Measurements from ENCODE around the gene NEO1.
A peak's percentile ranks its signal among the peaks of the same experiment; 100 is the strongest.
"Not testable (repeated sequence)": the region's sequence is repeated elsewhere in the genome, so short reads cannot be mapped to it uniquely, and the experiment has no call there.

Gene NEO1

DNA sequence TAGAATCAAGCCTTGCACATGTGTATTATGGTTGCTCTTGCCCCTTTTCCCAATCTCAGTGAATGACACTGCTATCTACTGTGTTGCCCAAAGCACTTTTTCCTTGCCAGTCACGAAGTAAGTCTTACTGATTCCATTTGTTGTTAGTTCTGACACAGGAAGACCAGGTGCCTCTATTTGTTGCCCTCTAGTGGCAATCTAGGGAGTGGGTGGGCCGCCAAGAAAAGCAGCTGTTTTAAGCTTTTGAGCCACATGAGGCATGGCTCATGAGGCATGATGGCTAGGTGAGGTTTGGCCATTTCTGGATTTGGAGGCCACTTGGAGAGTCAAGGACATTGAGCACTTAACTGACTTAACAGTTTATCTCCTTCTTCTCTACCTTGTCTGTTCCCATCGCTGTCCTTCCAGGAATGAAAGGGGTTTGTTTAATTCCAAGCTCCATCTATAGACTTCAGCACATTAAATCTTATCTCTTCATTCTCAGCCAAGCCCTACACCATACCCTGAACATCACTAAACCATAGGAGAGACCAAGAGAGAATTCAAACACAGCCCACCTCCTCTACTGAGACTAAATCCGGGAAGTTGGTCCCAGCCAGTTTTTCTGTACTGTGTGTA is 213.4 kb downstream of the NEO1 start:
- no peak for DNase-seq (ENCODE audit: low read depth)

DNA sequence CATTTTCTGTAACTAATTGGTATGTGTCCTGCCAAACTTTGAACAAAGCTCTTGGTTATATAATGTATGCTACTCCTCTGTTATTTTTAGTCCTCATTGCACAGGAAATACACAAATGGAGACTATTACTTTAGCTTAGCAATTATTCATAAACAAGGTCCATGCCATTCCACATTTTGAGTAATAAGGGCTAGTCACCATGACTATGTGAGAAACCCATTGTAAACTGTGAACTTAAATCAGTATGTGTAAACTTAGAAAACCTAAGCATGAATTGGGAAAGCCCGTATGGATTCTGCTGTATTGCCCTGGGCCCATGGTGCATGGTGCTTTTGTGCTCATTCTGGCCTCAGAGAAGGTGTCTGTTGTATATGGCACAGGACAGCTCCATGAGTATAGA is 216.2 kb downstream of the NEO1 start:
- DNase-seq (ENCODE audit: low read depth) = no peak

DNA sequence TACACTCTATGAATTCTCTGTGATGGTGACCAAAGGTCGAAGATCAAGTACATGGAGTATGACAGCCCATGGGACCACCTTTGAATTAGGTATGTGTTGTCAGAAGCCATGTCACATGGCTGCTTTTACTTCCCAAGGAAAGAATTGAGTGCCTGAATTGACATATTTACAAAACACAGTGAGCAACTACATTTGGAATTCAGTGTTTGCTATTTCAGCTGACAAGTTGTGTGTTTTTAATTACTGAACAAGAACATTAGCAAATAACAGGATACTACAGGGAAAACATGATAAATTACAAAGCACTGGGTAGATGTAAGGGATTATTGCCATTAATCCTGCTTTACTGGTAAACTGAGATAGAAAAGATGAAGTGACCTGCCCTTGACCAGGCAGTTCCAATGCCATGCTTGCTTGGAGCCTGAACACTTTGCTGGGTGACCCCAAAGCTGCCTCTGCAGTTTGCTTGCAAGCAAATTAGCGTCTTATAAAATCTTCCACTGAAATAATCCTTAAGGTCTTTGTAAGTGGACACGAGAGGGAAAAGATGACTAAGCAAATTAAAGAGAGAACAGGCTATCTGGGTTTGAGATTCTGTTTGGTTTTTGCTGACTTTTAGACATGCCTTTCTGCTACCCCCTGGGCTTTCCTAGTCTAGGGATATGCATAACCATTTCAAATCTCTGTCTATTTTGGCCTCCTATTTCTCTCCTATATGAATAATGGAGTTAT is 218.3 kb downstream of the NEO1 start:
- DNase-seq (ENCODE audit: low read depth) = no peak

DNA sequence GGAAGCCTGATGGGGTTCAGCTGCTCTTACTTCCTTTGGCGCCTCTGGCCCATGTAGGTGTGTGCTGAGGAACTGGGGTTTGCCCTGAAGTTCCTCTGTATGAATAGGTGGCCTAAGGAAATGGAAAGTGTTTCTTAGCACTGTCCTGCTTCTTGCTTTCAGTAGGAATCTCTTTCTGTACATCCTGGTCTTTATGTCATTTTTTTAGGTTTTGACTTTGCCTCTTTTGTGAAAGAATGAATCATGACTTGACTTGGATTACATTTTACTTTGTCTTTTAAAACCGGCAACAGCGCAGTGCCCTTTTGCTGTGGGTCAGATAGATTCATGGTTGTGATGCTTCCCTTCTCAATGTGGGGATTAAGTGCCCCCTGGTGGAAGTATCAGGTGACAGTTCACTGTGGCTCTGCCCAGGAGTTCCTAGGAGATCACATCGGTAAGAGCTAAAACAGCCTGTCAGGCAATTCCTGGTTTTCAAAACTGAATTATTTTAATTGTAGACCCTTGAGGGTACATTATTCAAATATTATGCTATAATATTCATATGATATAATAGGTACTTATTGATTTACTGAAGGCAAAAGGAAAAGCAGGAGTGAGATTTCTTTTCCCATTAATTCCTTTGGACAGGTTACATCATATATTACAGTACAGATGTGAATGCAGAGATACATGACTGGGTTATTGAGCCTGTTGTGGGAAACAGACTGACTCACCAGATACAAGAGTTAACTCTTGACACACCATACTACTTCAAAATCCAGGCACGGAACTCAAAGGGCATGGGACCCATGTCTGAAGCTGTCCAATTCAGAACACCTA is 221.1 kb downstream of the NEO1 start:
- DNase-seq (ENCODE audit: low read depth) = peak; percentile 18

DNA sequence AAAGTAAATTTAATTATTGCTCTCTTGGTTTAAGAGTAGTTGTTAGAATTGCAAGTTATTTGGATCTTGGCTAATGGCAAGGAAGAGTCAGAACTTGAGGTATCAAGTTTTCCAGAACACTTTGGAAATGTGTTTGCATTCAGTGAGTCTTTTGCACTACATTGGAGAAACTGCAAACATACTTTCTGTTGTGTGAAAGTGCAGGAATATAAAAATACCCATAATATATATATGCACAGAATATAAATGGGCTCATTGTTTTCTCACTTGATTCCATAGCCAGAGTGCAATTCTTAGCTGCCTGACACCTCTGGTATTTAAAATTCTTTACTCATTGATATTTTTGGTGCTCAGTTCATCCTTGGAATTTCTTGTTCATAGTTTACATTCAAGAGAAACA is 223.6 kb downstream of the NEO1 start:
- DNase-seq (ENCODE audit: low read depth) = no peak

DNA sequence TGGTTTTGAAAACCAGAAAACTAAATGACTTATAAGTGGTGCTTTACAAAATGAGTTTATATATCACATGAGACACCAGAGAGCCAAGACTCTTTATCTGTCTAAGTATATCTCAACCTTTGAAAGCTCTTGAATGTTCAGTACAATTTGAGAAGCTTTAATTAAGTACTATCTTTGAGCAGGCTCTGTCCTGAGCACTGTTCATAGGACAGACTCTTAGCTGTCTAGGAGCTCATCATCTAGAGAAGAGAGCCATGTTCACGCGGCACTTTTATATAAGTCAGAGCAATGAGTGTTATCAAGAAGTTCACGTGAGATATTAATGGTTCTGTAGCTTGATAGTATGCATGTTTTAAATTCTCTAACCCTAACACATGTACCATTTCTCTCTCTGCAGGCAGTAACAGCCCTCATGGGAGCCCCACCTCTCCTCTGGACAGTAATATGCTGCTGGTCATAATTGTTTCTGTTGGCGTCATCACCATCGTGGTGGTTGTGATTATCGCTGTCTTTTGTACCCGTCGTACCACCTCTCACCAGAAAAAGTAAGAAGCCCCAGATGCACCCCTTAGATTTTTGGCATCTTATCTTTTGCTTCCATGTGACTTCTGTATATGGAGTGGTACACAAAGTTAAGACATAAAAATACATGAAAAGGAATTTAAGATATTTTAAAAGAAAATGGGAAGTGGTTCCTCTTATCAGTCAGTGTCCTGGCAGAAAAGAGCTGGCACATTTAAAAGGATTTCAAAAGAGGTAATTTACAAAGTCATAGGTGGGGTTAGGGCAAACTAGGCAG is 230.5 kb downstream of the NEO1 start:
- DNase-seq (ENCODE audit: low read depth) = no peak

DNA sequence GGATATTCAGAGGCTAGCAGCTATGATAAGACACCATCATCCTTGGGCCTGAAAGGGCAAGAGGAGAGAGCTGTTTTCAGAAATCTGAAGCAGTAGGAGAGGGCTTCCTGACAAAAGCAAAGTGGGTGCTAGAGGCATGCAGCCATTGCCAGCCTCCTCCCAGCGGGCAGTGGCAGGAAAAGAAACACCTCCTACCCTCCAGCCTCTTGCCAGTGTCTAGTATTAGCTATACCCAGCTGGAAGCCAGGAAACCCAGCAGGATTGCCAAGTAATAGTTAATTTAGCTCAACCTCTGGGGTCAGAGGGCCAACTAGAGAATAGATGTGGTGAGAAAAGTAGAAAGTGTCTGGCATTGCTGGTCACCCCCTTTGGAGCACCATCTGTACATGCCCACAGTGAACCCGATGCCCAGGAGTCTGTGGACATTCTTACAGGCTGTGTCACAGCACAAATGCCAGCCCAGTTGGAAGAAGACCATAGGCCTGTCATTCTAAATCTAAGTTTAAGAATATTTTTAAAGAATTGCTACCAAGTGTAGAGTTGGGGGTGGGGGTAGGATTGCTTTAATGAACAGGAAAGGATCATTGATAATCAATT is 231.2 kb downstream of the NEO1 start:
- no peak for DNase-seq (ENCODE audit: low read depth)

DNA sequence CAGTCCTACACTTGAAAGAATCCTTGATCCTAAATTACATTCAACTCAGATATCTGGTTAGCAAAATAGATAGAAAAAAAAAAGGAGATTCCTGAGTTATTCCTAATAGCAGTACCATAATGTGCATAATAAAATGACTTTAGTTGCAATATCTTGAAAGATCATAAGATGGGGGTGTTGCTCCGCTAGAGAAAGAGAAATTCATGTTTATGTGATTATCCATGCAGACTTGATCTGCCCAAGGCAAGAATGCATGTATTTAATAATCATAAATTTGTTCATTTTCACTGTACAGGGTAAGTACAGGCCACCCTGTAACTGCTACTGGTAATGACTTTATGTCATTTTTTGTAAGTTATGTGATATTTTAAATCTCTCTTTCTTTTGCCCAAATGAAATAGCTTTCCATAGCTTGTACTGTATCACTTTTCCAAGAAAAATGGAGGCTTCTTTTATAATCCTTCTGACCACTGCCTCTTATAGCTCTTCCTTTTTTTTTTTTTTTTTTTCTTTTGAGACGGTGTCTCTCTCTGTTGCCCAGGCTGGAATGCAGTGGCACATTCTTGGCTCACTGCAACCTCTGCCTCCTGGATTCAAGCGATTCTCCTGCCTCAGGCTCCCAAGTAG is 231.9 kb downstream of the NEO1 start:
- no peak for DNase-seq (ENCODE audit: low read depth)

DNA sequence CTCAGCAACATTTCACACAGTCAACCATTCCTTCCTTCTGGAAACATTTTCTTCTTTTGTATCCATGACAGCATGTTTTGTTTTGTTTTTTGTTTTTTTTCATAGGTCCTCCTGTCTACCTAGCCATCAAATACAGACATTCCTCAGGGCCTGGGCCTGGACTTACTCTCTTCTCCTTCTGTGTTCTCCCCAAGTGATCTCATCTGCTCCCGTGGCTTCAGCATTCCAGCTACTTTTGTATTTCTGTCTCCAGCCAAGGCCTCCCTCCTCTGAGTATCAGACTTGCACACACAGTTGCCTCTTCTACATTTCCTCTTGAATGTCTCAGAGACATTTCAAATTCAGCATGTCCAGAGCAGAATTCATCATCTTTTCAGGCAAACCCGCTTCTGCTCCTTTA is 234.0 kb downstream of the NEO1 start:
- no peak for DNase-seq (ENCODE audit: low read depth)

DNA sequence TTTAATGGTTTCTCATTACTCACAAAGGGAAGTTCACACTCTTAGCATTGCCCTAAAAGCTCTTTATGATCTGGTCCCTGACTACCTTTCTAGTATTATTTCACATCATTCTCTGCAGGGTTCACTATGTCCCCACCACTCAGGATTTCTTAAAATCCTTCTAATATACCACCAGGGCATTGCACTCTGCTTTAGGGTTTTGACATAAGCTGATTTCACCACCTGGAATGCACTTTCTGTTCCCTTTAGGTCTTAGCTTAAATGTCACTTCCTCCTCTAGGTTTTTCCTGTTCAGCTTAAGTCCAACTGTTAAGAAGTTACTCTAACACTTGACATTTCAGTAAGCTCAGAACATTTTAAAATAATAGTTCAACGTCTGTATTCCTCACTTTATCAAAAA is 234.8 kb downstream of the NEO1 start:
- DNase-seq (ENCODE audit: low read depth) = no peak

DNA sequence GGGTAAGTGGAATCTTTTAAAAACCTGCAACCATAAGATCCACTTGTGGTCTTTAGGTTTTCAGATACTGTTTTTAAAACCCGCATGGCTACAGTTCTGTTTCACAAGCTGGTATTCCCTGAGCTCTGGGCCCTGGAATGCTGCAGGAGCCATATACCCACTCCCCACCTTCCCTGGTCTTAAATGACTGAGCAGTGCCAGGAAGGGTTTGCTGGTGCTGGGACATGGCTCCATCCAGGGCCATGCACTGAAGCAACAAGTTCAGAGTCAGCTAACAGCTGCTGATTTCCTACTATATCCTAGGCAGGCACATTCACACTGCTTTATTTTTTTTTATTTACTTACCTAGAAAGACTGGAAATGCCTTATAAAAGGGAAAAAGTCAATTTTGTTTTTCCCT is 239.2 kb downstream of the NEO1 start:
- DNase-seq (ENCODE audit: low read depth) = no peak

DNA sequence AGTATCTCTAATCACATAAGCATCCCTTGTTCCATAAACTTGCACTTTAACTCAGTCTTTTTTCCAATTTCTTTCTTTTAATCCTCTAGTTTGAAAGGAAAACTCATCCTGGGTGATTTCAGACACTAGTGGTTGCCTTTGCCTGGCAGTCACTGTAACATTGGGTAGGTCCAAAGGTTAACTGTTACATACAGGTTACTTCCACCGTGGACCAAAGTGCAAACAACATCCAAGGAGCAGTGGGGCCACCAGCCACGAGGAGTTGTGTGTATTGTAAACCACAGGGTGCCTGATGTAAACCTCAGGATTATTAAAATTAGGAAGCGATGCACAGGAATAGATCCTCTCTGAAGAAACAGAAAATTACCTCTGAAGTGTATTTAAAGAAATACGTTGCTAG is 241.5 kb downstream of the NEO1 start:
- DNase-seq (ENCODE audit: low read depth) = no peak

DNA sequence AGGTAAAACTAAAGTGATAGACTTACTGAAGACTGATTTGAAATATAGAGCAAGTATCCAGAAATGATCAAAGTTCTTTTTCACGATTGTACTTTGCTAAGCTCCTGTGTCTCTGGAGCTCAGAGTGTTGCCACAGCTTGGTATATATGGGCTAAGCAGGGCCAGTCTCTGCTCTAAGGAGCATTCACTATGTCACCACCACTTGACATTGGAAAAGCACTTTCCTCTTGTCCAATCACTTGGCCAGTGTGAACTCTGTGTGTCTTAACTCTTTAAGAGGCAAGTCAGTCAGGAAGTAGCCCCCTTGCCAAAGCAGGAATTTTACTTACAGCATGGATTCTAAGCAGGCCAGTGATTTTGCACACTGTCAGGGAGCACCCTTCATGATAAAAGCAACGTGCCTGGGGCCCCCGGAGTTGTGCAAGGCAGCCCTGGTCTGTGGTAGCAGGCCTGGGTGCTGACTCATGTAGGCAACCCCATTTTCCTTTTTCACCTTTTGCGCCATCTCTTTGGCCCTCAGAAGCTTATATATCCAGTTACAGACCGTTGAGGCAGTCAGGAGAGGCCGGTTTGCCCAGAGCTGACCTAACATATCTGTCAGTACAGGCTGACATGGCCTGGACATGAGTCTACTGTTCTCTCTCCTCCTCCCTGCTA is 243.5 kb downstream of the NEO1 start:
- DNase-seq (ENCODE audit: low read depth) = no peak

DNA sequence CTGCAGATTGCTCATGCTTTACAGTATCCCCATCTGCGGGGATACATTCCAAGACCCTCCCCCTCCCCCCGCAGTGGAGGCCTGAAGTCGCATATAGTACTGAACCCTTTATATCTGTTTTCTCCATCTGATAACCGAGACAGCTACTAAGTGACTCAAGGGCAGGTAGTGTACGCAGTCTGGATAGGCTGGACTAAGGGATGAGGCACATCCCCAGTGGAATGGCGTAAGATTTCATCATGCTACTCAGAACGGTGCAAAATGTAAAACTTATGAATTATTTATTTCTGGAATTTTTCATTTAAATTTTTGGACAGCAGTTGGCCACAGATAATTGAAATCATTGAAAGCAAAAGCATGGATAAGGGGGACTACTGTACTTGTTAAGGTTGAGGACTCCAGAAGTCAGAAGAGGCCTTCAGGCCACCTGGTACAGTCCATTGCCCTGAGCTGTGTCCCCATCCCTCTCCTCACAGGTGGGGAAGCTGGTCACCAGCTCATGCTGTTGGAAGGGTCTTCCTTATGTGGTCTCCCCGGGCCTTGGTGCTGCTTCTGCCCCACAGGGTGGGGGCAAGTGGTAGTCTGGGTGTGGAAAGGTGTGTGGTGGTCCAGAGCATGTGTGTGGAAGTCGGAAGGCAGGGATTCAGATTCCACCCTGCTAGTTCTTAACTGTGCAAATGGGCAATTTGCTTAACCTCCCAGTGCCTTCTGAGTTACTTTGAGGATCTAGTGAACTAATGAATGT is 244.5 kb downstream of the NEO1 start:
- DNase-seq (ENCODE audit: low read depth) = no peak

DNA sequence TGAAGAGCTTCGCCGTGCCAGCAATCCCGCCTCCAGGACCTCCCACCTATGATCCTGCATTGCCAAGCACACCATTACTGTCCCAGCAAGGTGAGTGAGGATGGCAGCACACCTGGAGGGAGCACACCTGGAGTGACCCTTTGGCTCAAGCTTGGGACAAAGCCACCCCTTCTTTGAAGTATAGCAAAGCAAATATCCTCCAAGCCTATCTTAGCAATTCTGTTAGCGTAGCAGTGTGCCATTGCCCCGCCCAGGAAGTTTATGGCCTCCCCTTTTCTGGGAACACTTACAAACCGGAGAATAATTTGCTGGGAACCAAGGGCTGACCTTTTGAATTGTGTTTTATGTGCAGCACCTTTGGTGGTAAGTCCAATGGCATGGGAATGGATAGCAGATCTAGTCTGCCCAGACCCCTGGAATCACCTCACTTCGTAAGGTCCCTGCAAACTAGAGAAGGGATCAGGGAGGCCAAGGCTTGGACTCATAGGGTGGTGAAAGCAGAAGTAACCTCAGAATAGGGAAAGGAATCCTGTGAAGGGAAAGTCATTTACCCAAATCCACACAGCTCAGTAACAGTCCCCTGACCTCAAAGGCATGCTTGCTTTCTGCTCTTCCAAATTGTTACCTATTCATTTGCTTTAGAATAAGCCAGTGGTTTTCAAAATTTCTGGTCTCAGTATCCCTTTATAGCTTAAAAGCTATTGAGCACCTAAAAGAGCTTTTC is 246.4 kb downstream of the NEO1 start:
- DNase-seq (ENCODE audit: low read depth) = no peak

DNA sequence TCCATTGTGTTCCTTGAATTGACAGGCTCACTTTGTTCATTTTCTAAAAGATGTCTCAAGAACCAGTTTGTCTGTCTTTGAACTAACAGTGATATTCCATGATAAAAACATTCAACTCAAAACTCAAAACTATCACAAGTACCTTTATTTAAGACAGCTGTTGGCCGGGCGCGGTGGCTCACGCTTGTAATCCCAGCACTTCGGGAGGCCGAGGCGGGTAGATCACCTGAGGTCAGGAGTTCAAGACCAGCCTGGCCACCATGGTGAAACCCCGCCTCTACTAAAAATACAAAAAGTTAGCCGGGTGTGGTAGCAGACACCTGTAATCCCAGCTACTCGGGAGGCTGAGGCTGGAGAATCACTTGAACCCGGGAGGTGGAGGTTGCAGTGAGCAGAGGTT is 248.0 kb downstream of the NEO1 start:
- not testable (repeated sequence) for DNase-seq (ENCODE audit: low read depth)

DNA sequence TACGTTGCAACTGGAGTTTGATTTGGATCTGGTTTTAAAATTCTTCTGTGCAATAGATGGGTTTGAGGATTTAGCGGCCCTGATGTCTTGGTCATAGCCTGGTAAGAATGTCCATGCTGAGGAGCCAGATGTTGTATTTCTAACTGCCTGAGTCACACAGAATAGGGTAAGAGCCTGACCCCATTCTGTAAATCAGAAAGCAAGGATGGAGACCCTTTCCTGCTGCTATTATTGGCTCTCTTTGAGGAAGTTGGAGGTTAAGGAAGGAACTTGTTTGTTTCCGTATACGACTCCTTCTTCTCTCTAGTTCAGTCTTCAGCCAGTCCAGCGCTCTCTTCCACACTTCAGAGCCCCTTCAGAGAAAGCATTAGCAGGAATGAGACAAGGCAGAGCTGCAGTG is 251.4 kb downstream of the NEO1 start:
- no peak for DNase-seq (ENCODE audit: low read depth)

DNA sequence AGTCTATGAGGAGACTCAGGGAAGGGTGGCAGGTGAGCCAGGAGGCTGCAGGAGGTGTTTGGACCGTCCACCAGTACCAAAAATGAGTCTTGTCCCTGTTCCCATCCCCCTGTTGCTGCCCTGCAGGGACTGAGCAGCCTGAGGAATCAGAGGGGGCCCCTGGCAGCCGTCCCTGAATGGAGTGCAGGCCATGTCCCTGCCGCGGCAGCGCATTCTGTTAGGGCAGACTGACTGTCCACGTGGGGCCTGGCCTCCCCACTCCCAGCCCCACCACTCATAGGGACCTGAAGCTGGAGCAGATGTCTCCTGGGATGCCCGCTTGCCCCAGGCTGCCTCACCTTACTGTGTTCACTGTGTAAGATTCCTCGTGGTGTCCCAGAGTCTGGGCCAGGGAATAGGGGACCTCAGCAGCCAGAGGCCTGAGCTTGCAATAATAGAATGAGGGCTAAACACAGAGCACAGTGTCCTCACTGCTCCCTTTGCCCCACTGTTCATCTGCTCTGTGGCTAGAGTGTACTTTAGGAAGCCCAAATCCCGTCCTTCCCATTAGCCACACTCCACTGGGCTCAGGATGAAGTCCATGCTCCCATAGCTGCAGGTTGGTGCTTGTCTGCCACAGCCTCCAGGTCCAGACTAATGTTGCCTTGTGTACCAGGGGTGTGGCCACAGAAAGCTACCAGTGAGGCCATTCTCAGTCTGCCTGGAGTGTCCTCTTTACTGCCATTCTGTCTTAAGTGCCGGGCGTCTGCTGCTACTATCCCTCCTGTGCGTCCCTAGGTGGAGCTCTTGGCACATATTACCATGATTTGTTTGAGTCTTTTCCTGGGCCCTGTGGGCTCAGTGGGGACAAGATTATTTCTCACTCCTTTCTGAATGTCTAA is 253.3 kb downstream of the NEO1 start:
- no peak for DNase-seq (ENCODE audit: low read depth)

DNA sequence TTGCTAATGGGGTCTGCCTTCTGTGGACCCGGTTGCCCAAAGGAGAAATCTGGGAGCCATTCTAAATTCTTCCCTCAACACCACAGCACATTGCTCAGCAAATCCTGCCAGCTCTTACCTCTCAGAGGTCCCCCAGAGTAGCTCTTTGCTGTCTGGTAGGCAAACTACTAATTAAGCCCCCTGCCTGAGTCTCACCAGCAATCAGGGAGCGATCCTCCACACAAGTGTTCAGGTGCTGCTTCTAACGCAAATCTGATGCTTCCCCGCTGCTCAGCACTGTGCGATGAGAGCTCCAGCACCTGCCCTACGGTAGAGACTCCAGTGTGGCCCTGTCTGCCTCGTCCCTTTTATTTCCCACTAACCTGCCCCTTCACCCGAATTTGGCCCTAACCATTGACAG is 256.0 kb downstream of the NEO1 start:
- no peak for DNase-seq (ENCODE audit: low read depth)

Data from HS-5 (cell line).